Heart right ventricle (tissue), 16 donors: ENCODE measurements around the gene NCBP3. TPM values are rescaled to one million over a fixed set of nuclear protein-coding genes. Genes with fewer than 3 reads are reported as not detected.
A peak's percentile ranks its signal among the peaks of the same experiment; 100 is the strongest.

ENCODE experiments used
- ATAC-seq, 8 donors: fragments of 200-7000 bp; cut with Tn5 transposase; one replicate each; pipeline ENCODE4 v1.9.1; 2020; ENCODE audit warnings: mild to moderate bottlenecking in 8 of 8, moderate library complexity in 8 of 8, moderate number of reproducible peaks in 1 of 8
- DNase-seq, 2 donors: peaks; one replicate each; pipeline ENCODE4 v3.0.0-alpha.2; 2020
- H3K27ac ChIP-seq, 10 donors: fragments of 200-600 bp; sonication (generic) in 2 of 10; one replicate each; pipeline versions ENCODE4 v1.5.0 to v1.8.0; 2020 to 2022; ENCODE audit warnings: mild to moderate bottlenecking in 3 of 10
- H3K27me3 ChIP-seq, 7 donors: fragments of 200-600 bp; one replicate each; pipeline ENCODE4 v1.8.0; 2021 to 2022; ENCODE audit warnings: mild to moderate bottlenecking in 2 of 7
- H3K36me3 ChIP-seq, 9 donors: fragments of 200-600 bp; sonication (generic) in 1 of 9; one replicate each; pipeline versions ENCODE4 v1.5.0 to v1.8.0; 2020 to 2022; ENCODE audit warnings: mild to moderate bottlenecking in 2 of 9
- H3K4me1 ChIP-seq, 9 donors: fragments of 200-600 bp; sonication (generic) in 1 of 9; one replicate each; pipeline versions ENCODE4 v1.5.0 to v1.8.0; 2020 to 2022; ENCODE audit warnings: mild to moderate bottlenecking in 4 of 9
- H3K4me3 ChIP-seq, 10 donors: fragments of 200-600 bp; sonication (generic) in 2 of 10; one replicate each; pipeline versions ENCODE4 v1.5.0 to v1.8.0; 2020 to 2022; ENCODE audit warnings: mild to moderate bottlenecking in 7 of 10, moderate library complexity in 2 of 10
- H3K9me3 ChIP-seq, 11 donors: fragments of 200-600 bp in 10 of 11; sonication (generic) in 2 of 11; one replicate each; pipeline versions ENCODE4 v1.5.0 to v1.8.0; 2013 to 2022; ENCODE audit warnings: mild to moderate bottlenecking in 2 of 11, control low read depth in 1 of 11, moderate library complexity in 1 of 11
- CTCF ChIP-seq, 9 donors: fragments of 200-600 bp; sonication (generic) in 2 of 9; IDR thresholded peaks; one replicate each; pipeline versions ENCODE4 v1.5.0 to v1.8.0; 2021 to 2022; ENCODE audit warnings: antibody characterized with exemption in 9 of 9, mild to moderate bottlenecking in 5 of 9, moderate library complexity in 1 of 9
- WGBS, 2 donors: extraction: QIAGEN DNeasy Blood & Tissue Kit; methylation state at CpG; one replicate each; pipeline ENCODE4 v1.1.7; 2013; ENCODE audit warnings: inconsistent platforms in 1 of 2; 5-methylcytosine and 5-hydroxymethylcytosine counted together
- intact Hi-C, 10 donors: fragments of 100-400 bp; cut with DNase I; formaldehyde crosslinking; loops; one replicate each; pipeline versions ENCODE4 v1.11.1 to v1.14.2; 2022
- polyA plus RNA-seq, 2 donors: library from polyadenylated mRNA; stranded (reverse); fragments of 200-250 nt; gene quantifications; one replicate each; pipeline ENCODE4 v1.2.3, GENCODE V29; 2013
- total RNA-seq, 10 donors: library from RNA; stranded (reverse); fragmentation: NEBNext Ultra II Directional in 3 of 10; extraction: Animal tissue kit (Norgen Biotek cat#: 25700) in 3 of 10; gene quantifications; one replicate each; pipeline versions ENCODE4 v1.2.1 to v1.2.4, GENCODE V29; 2021 to 2023
- donor health status: Arrhythmogenic right ventricular cardiomyopathy.
- donor health status: ischemic (EF 13 %, LVEDD 7.1; RV severe dilation, severe dysfunction).
- donor health status: healthy with polysubstance abuse.
- donor health status: DM: no; HTN: yes; CAD: no.
- donor health status: DM: no; HTN: no; CAD: no.
- donor health status: ischemic (EF 25% LVEDD 6.9; RV normal size, moderate dysfunction).
- donor health status: ischemic (EF 25% LVEDD 5.7; RV mildly dilated, moderate dysfunction).
- donor health status: healthy.
- donor health status: DM: yes; HTN: yes; CAD: no.
- donor health status: Ischemic cardiomyopathy.
- donor health status: ischemic (EF 35%, LVEDD 5.7; RV mildly dilated, moderate dysfunction).
- donor health status: nonischemic (EF 11% LVEDD 7.7; RV severe dilation, severe dysfunction).
- donor health status: DM: yes; HTN: yes; CAD: no.
- donor health status: PGD.
- donor health status: ischemic (EF 29% LVEDD 5.4; RV normal size, mild dysfunction).
- donor health status: nonischemic (EF 23%, LVEDD 6.1; RV moderate dilation, normal function).

The NCBP3 gene
- total and polyA plus RNA-seq, 12 donors, result 7.3 to 30.9 (median 21.0) TPM

GRCh38 chr17:3808701-3809100 is 37.3 kb downstream of the NCBP3 start:
- Histone ChIP-seq H3K36me3 (peaks cover 0 to 85% (median 46%) of the 10 kb centered on the region in 9 donors), H3K9me3 (no peaks in the 10 kb centered on the region), H3K4me1 (peaks cover 0 to 9% (median 0%) of the 10 kb centered on the region in 9 donors), H3K27ac (no peak overlapping the region), H3K27me3 (no peaks in the 10 kb centered on the region), H3K4me3 (no peak overlapping the region)
- intact Hi-C loops, result no loop called here
- ATAC-seq (no peak), DNase-seq (no peak)
- no peak for TF ChIP-seq CTCF (IDR thresholded peaks at IDR 0.05)
- 90 to 93% methylated on average over 7 of the region's 7 CpGs for WGBS, 2 donors

- no peaks in the 10 kb centered on the region for H3K9me3 ChIP-seq
- peaks cover 0 to 39% (median 0%) of the 10 kb centered on the region in 9 donors for H3K4me1 ChIP-seq
- ATAC-seq (no peak), DNase-seq (no peak)
- 90 to 98% methylated on average over 5 of the region's 5 CpGs for WGBS, 2 donors
- intact Hi-C loops, result no loop called here
- peaks cover 0 to 60% (median 19%) of the 10 kb centered on the region in 9 donors for H3K36me3 ChIP-seq
- no peak for TF ChIP-seq CTCF (IDR thresholded peaks at IDR 0.05)
- no peaks in the 10 kb centered on the region for H3K27me3 ChIP-seq
- H3K4me3 ChIP-seq, result no peak overlapping the region
- no peak overlapping the region for H3K27ac ChIP-seq
These were observed 40.5 kb downstream of the NCBP3 start for GRCh38 chr17:3805581-3805980.

GRCh38 chr17:3804503-3804931 is 41.5 kb downstream of the NCBP3 start:
- no peak overlapping the region for H3K4me3 ChIP-seq
- H3K4me1 ChIP-seq, result peaks cover 0 to 49% (median 0%) of the 10 kb centered on the region in 9 donors
- H3K36me3 ChIP-seq, result peaks cover 0 to 49% (median 10%) of the 10 kb centered on the region in 9 donors
- H3K27me3 ChIP-seq, result no peaks in the 10 kb centered on the region
- ATAC-seq (no peak), DNase-seq (no peak)
- intact Hi-C loops, result no loop called here
- H3K9me3 ChIP-seq, result no peaks in the 10 kb centered on the region
- 57 to 67% methylated on average over 6 of the region's 6 CpGs for WGBS, 2 donors
- no peak for TF ChIP-seq CTCF (IDR thresholded peaks at IDR 0.05)
- H3K27ac ChIP-seq, result no peak overlapping the region

- no peaks in the 10 kb centered on the region for H3K9me3 ChIP-seq
- peaks cover 0 to 37% (median 10%) of the 10 kb centered on the region in 9 donors for H3K36me3 ChIP-seq
- intact Hi-C loops, result no loop called here
- no peaks in the 10 kb centered on the region for H3K27me3 ChIP-seq
- WGBS, 2 donors, result 87% methylated on average over 5 of the region's 5 CpGs
- no peak for TF ChIP-seq CTCF (IDR thresholded peaks at IDR 0.05)
- peaks cover 0 to 60% (median 0%) of the 10 kb centered on the region in 9 donors for H3K4me1 ChIP-seq
- DNase-seq (no peak), ATAC-seq (no peak)
- no peak overlapping the region for H3K4me3 ChIP-seq
- H3K27ac ChIP-seq, result peak overlapping the region in 1 of 10 donors; percentile 80
These were observed 42.8 kb downstream of the NCBP3 start for GRCh38 chr17:3803308-3803640.
